ENCODE results near the gene ICA1.

GRCh38 chr7:8303904-8304528, 42.0 kb upstream of the ICA1 start:
- TF ChIP-seq CTCF (conservative IDR thresholded peaks at IDR 0.05; ENCODE audit: low read depth, low read length) (no peak), MAZ (IDR thresholded peaks at IDR 0.05; ENCODE audit: borderline replicate concordance, low read depth, low read length) (no peak), RAD21 (IDR thresholded peaks at IDR 0.05; ENCODE audit: low read length) (no peak), MXI1 (IDR thresholded peaks at IDR 0.05; ENCODE audit: borderline replicate concordance, low read depth, low read length) (no peak), FOS (IDR thresholded peaks at IDR 0.05; ENCODE audit: low read depth, low read length) (no peak), RFX5 (IDR thresholded peaks at IDR 0.05; ENCODE audit: low read depth, low read length) (no peak)

Measured in IMR-90 (cell line).